GM12892 (cell line): ENCODE results near the gene EXOC6.

ENCODE experiments used
- POLR2A ChIP-seq: IDR thresholded peaks from 2 replicates; pipeline ENCODE4 v1.6.1; 2011; ENCODE audit warnings: low read depth, low read length, control low read depth
- POLR2AphosphoS5 ChIP-seq: IDR thresholded peaks from 2 replicates; pipeline ENCODE4 v1.6.1; 2011; ENCODE audit warnings: low read depth, low read length, control low read depth
- TAF1 ChIP-seq: IDR thresholded peaks from 2 replicates; pipeline ENCODE4 v1.6.1; 2011; ENCODE audit warnings: low read depth, mild to moderate bottlenecking, control low read depth, low read length, borderline replicate concordance

DNA sequence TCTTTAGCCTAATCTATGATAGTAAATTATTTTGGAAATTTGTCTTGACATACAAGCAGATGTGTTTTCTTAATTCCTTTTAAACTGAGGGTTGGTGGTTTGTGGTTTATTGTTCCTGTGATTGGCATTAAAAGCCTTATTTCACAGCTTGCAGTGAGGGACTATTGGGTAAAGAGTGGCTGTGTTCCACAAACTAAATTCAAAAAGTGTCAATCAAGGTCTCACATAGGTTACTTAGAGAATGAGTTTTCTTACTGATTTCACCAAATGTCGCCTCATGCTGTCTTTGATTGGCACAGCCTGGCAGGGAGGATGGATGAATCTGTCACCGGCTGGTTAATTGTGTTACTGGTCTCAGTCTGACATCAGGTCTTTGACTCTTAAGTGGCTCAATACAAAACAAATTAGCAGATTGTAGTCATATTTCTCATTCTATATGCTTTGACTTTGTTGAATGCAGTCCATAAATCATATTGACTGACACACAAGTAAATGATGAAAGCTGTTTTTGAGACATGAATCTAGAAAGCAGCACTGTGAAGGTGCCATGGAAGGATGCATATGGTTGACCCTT lies 145.5 kb downstream of the EXOC6 start:
- TF ChIP-seq POLR2AphosphoS5 (no peak), POLR2A (no peak), TAF1 (no peak)
